ENCODE data around the gene PFDN5.

PFDN5 gene

DNA sequence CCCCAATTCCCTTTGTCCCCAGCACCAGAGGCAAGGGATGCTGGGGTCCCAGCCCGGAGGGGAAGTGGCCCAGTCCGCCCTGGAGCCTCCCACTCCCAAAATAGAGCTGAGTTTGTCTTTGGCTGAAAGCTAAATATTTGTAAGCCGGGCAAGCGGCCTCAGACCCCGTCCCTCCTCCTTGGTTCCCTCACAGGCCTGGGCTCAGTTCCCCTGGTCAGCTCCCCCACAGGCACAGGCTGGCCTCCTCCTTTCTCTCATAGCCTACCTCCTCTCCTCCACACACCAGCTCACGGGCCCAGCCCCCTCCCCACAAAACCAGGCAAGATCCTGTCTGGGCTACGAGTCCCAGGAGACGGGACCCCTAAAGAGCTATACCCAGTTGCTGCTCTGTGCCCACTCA is 39.5 kb downstream of the PFDN5 start:
- peaks cover 21% of the 10 kb centered on the region for H3K27me3 ChIP-seq (ENCODE audit: insufficient read depth, low read length)
- no peak overlapping the region for H3K4me2 ChIP-seq (ENCODE audit: low read length)
- H3K36me3 ChIP-seq (ENCODE audit: insufficient read depth, low read length) = no peaks in the 10 kb centered on the region
- no peak overlapping the region for H2AFZ ChIP-seq (ENCODE audit: low read length)
- H3F3A ChIP-seq (ENCODE audit: insufficient read depth, low read length) = no peaks in the 10 kb centered on the region
- H3K9me3 ChIP-seq (ENCODE audit: low read length) = no peaks in the 10 kb centered on the region
- no peaks in the 10 kb centered on the region for H3K9me2 ChIP-seq (ENCODE audit: low read depth, low read length)
- no peak for TF ChIP-seq EZH2 (IDR thresholded peaks at IDR 0.05; ENCODE audit: borderline replicate concordance, low read length)
- TF ChIP-seq, protein P1, sequence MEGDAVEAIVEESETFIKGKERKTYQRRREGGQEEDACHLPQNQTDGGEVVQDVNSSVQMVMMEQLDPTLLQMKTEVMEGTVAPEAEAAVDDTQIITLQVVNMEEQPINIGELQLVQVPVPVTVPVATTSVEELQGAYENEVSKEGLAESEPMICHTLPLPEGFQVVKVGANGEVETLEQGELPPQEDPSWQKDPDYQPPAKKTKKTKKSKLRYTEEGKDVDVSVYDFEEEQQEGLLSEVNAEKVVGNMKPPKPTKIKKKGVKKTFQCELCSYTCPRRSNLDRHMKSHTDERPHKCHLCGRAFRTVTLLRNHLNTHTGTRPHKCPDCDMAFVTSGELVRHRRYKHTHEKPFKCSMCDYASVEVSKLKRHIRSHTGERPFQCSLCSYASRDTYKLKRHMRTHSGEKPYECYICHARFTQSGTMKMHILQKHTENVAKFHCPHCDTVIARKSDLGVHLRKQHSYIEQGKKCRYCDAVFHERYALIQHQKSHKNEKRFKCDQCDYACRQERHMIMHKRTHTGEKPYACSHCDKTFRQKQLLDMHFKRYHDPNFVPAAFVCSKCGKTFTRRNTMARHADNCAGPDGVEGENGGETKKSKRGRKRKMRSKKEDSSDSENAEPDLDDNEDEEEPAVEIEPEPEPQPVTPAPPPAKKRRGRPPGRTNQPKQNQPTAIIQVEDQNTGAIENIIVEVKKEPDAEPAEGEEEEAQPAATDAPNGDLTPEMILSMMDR (IDR thresholded peaks at IDR 0.05; ENCODE audit: low read length) = no peak
- H3K9ac ChIP-seq (ENCODE audit: low read length) = no peak overlapping the region
- H3K4me3 ChIP-seq (ENCODE audit: low read depth, low read length, poor library complexity, severe bottlenecking) = no peak overlapping the region
- no peak overlapping the region for H3K27ac ChIP-seq (ENCODE audit: low read depth, low read length, poor library complexity, severe bottlenecking)
- H3K79me2 ChIP-seq (ENCODE audit: insufficient read depth, low read length) = no peaks in the 10 kb centered on the region
- H3K4me1 ChIP-seq (ENCODE audit: insufficient read depth, low read length, severe bottlenecking) = no peaks in the 10 kb centered on the region
- H4K20me1 ChIP-seq (ENCODE audit: insufficient read depth, low read length) = no peaks in the 10 kb centered on the region

- H3K9me3 ChIP-seq (ENCODE audit: low read length) = no peaks in the 10 kb centered on the region
- H3F3A ChIP-seq (ENCODE audit: insufficient read depth, low read length) = no peaks in the 10 kb centered on the region
- H3K4me2 ChIP-seq (ENCODE audit: low read length) = no peak within 1 kb of the TSS
- H3K36me3 ChIP-seq (ENCODE audit: insufficient read depth, low read length) = no peaks in the 10 kb centered on the region
- no peaks in the 10 kb centered on the region for H3K9me2 ChIP-seq (ENCODE audit: low read depth, low read length)
- peaks cover 21% of the 10 kb centered on the region for H3K27me3 ChIP-seq (ENCODE audit: insufficient read depth, low read length)
- no peak within 1 kb of the TSS for H3K27ac ChIP-seq (ENCODE audit: low read depth, low read length, poor library complexity, severe bottlenecking)
- no peak for TF ChIP-seq EZH2 (IDR thresholded peaks at IDR 0.05; ENCODE audit: borderline replicate concordance, low read length)
- TF ChIP-seq, protein P1 (IDR thresholded peaks at IDR 0.05; ENCODE audit: low read length) = no peak
- no peak within 1 kb of the TSS for H3K9ac ChIP-seq (ENCODE audit: low read length)
- H3K4me3 ChIP-seq (ENCODE audit: low read depth, low read length, poor library complexity, severe bottlenecking) = no peak within 1 kb of the TSS
- no peak within 1 kb of the TSS for H2AFZ ChIP-seq (ENCODE audit: low read length)
- no peaks in the 10 kb centered on the region for H4K20me1 ChIP-seq (ENCODE audit: insufficient read depth, low read length)
- no peaks in the 10 kb centered on the region for H3K4me1 ChIP-seq (ENCODE audit: insufficient read depth, low read length, severe bottlenecking)
- H3K79me2 ChIP-seq (ENCODE audit: insufficient read depth, low read length) = no peaks in the 10 kb centered on the region
These were observed 40.9 kb downstream of the PFDN5 start, which contains the start of gene SP7 for GRCh38 chr12:53336181-53336681. Gene SP7 (minus strand): TSS chr12:53336354. CDS start chr12:53335646, 708 bp downstream.

DNA sequence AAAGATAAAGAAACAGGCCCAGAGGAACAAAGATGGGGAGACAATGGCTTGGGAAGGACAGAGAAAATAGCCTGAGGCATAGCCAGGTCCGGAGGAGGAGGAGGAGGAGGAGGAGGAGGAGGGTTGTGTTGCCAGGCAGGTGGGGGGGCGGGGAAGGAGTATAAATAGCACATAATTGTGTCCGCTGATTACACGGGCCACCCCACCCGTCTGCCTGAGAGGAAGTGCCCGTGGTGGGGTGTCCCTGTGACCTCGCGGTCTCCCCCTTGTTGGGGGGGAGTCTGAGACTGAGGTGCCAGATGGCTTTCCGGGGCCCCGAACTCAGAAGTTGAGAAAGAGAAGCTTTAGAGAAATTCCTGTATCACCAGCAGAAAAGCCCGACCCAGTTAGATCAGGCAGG is 42.7 kb downstream of the PFDN5 start:
- Histone ChIP-seq H3F3A (ENCODE audit: insufficient read depth, low read length) (no peaks in the 10 kb centered on the region), H2AFZ (ENCODE audit: low read length) (no peak overlapping the region), H3K4me3 (ENCODE audit: low read depth, low read length, poor library complexity, severe bottlenecking) (no peak overlapping the region), H4K20me1 (ENCODE audit: insufficient read depth, low read length) (no peaks in the 10 kb centered on the region), H3K36me3 (ENCODE audit: insufficient read depth, low read length) (no peaks in the 10 kb centered on the region), H3K79me2 (ENCODE audit: insufficient read depth, low read length) (no peaks in the 10 kb centered on the region), H3K27me3 (ENCODE audit: insufficient read depth, low read length) (peaks cover 13% of the 10 kb centered on the region), H3K9me3 (ENCODE audit: low read length) (no peaks in the 10 kb centered on the region), H3K4me1 (ENCODE audit: insufficient read depth, low read length, severe bottlenecking) (no peaks in the 10 kb centered on the region), H3K27ac (ENCODE audit: low read depth, low read length, poor library complexity, severe bottlenecking) (no peak overlapping the region), H3K9ac (ENCODE audit: low read length) (no peak overlapping the region), H3K9me2 (ENCODE audit: low read depth, low read length) (no peaks in the 10 kb centered on the region), H3K4me2 (ENCODE audit: low read length) (no peak overlapping the region)
- TF ChIP-seq, protein P1 (IDR thresholded peaks at IDR 0.05; ENCODE audit: low read length) = no peak
- TF ChIP-seq EZH2 (IDR thresholded peaks at IDR 0.05; ENCODE audit: borderline replicate concordance, low read length) = no peak

Data from OCI-LY1 (cell line).